Measurements from ENCODE around the gene NOTCH1.

NOTCH1 gene

DNA sequence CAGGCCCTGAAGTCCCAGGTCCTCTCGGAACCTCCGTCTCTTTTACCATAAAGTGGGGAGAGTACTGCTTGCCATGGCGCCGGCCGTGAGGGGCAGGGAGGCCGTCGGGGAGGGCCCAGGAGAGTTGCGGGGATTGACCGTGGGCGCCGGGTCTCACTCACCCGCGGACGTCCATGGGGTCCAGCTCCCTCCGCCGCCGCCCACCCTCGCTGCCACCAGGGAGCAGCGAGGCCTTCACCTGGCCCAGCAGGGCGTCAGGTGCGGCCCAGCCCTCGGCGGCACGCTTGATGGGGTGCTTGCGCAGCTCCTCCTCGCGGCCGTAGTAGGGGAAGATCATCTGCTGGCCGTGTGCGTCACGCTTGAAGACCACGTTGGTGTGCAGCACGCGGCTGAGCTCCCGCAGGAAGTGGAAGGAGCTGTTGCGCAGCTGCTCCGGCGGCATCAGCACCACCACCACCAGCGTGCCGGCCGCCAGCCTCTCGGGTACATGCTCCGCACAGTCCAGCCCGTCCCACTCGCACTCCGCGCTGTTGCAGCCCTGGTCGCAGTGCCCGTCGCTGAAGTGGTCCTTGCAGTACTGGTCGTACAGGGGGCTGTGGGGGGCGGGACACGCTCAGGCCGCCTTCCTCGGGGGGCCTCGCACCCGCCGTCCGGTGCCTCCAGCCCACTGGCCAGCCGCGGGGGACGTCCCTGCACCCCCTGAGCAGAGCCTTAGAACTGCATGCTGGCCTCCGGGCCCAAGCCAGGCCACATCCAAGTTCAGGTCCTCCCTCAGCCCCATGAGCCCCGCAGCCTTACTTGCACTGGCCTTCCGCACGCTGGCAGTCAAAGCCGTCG lies 41.1 kb downstream of the NOTCH1 start:
- no peak for TF ChIP-seq BACH2 (CRISPR knock-in tag; IDR thresholded peaks at IDR 0.05; ENCODE audit: borderline replicate concordance)
- TF ChIP-seq, protein P1, sequence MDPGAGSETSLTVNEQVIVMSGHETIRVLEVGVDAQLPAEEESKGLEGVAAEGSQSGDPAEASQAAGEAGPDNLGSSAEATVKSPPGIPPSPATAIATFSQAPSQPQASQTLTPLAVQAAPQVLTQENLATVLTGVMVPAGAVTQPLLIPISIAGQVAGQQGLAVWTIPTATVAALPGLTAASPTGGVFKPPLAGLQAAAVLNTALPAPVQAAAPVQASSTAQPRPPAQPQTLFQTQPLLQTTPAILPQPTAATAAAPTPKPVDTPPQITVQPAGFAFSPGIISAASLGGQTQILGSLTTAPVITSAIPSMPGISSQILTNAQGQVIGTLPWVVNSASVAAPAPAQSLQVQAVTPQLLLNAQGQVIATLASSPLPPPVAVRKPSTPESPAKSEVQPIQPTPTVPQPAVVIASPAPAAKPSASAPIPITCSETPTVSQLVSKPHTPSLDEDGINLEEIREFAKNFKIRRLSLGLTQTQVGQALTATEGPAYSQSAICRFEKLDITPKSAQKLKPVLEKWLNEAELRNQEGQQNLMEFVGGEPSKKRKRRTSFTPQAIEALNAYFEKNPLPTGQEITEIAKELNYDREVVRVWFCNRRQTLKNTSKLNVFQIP (CRISPR knock-in tag; IDR thresholded peaks at IDR 0.05; ENCODE audit: borderline replicate concordance, low read depth): no peak
- TF ChIP-seq TOX (CRISPR knock-in tag; IDR thresholded peaks at IDR 0.05; ENCODE audit: borderline replicate concordance): no peak
- TF ChIP-seq ZNF70 (CRISPR knock-in tag; IDR thresholded peaks at IDR 0.05): no peak
- no peak for ATAC-seq

DNA sequence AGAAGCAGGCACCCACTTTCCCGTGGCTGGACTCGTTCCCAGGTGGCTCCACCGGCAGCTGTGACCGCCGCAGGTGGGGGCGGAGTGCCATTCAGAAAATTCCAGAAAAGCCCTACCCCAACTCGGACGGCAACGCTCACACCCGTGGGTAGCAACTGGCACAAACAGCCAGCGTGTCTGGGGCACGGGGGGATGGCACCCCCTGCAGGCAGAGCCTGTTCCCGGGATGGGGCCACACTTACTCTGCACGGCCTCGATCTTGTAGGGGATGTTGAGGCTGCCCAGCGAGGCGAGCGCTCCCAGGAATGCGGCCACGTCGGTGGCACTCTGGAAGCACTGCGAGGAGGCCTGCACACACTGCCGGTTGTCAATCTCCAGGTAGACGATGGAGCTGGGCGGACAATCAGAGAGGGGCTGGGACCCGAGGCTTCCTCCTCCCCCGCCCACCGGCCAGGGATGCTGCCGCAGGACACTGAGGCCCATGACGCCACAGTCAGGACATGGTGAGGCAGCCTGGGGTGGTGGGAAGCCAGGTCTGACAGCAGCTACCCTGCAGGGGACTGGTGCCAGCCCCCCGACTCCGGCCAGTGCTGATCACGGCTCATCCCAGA lies 42.8 kb downstream of the NOTCH1 start:
- ATAC-seq: no peak
- no peak for TF ChIP-seq ZNF70 (CRISPR knock-in tag; IDR thresholded peaks at IDR 0.05)
- TF ChIP-seq, protein P2, sequence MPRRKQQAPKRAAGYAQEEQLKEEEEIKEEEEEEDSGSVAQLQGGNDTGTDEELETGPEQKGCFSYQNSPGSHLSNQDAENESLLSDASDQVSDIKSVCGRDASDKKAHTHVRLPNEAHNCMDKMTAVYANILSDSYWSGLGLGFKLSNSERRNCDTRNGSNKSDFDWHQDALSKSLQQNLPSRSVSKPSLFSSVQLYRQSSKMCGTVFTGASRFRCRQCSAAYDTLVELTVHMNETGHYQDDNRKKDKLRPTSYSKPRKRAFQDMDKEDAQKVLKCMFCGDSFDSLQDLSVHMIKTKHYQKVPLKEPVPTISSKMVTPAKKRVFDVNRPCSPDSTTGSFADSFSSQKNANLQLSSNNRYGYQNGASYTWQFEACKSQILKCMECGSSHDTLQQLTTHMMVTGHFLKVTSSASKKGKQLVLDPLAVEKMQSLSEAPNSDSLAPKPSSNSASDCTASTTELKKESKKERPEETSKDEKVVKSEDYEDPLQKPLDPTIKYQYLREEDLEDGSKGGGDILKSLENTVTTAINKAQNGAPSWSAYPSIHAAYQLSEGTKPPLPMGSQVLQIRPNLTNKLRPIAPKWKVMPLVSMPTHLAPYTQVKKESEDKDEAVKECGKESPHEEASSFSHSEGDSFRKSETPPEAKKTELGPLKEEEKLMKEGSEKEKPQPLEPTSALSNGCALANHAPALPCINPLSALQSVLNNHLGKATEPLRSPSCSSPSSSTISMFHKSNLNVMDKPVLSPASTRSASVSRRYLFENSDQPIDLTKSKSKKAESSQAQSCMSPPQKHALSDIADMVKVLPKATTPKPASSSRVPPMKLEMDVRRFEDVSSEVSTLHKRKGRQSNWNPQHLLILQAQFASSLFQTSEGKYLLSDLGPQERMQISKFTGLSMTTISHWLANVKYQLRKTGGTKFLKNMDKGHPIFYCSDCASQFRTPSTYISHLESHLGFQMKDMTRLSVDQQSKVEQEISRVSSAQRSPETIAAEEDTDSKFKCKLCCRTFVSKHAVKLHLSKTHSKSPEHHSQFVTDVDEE (CRISPR knock-in tag; IDR thresholded peaks at IDR 0.05): no peak
- TF ChIP-seq ZNF565 (CRISPR knock-in tag; conservative IDR thresholded peaks at IDR 0.05; ENCODE audit: low read depth): no peak
- TF ChIP-seq ZFP30 (CRISPR knock-in tag; IDR thresholded peaks at IDR 0.05): no peak
- no peak for TF ChIP-seq PPARA (CRISPR knock-in tag; IDR thresholded peaks at IDR 0.05; ENCODE audit: borderline replicate concordance)
- TF ChIP-seq BACH2 (CRISPR knock-in tag; IDR thresholded peaks at IDR 0.05; ENCODE audit: borderline replicate concordance): no peak
- TF ChIP-seq ESRRG (CRISPR knock-in tag; IDR thresholded peaks at IDR 0.05): no peak
- no peak for TF ChIP-seq ISL1 (CRISPR knock-in tag; IDR thresholded peaks at IDR 0.05)
- TF ChIP-seq, protein P3, sequence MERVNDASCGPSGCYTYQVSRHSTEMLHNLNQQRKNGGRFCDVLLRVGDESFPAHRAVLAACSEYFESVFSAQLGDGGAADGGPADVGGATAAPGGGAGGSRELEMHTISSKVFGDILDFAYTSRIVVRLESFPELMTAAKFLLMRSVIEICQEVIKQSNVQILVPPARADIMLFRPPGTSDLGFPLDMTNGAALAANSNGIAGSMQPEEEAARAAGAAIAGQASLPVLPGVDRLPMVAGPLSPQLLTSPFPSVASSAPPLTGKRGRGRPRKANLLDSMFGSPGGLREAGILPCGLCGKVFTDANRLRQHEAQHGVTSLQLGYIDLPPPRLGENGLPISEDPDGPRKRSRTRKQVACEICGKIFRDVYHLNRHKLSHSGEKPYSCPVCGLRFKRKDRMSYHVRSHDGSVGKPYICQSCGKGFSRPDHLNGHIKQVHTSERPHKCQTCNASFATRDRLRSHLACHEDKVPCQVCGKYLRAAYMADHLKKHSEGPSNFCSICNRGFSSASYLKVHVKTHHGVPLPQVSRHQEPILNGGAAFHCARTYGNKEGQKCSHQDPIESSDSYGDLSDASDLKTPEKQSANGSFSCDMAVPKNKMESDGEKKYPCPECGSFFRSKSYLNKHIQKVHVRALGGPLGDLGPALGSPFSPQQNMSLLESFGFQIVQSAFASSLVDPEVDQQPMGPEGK (CRISPR knock-in tag; IDR thresholded peaks at IDR 0.05; ENCODE audit: borderline replicate concordance): no peak
- no peak for TF ChIP-seq ARNTL (CRISPR knock-in tag; IDR thresholded peaks at IDR 0.05; ENCODE audit: borderline replicate concordance, low read depth)
- TF ChIP-seq, protein P4, sequence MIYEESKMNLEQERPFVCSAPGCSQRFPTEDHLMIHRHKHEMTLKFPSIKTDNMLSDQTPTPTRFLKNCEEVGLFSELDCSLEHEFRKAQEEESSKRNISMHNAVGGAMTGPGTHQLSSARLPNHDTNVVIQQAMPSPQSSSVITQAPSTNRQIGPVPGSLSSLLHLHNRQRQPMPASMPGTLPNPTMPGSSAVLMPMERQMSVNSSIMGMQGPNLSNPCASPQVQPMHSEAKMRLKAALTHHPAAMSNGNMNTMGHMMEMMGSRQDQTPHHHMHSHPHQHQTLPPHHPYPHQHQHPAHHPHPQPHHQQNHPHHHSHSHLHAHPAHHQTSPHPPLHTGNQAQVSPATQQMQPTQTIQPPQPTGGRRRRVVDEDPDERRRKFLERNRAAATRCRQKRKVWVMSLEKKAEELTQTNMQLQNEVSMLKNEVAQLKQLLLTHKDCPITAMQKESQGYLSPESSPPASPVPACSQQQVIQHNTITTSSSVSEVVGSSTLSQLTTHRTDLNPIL (CRISPR knock-in tag; IDR thresholded peaks at IDR 0.05; ENCODE audit: low read depth): no peak

DNA sequence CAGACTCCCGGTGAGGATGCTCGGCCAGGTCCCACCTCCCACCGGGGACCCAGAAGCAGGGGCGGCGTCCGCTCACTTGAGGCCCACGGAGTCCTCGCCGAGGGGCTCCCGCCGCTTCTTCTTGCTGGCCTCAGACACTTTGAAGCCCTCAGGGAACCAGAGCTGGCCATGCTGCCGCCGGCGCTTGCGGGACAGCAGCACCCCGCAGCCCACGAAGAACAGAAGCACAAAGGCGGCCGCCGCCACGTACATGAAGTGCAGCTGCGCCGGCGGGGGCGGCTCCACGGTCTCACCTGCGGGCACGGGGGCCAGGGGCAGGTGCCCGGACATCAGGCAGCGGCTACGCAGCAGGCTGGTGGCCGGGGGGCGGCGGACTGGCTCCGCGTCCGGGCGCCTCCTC lies 43.7 kb downstream of the NOTCH1 start:
- TF ChIP-seq ZFP30 (CRISPR knock-in tag; IDR thresholded peaks at IDR 0.05) (no peak), GLIS3 (CRISPR knock-in tag; IDR thresholded peaks at IDR 0.05) (no peak), RARB (CRISPR knock-in tag; IDR thresholded peaks at IDR 0.05) (no peak), ZNF70 (CRISPR knock-in tag; IDR thresholded peaks at IDR 0.05) (no peak), TOX (CRISPR knock-in tag; IDR thresholded peaks at IDR 0.05; ENCODE audit: borderline replicate concordance) (no peak), CSDC2 (CRISPR knock-in tag; IDR thresholded peaks at IDR 0.05) (no peak), ZNF565 (CRISPR knock-in tag; conservative IDR thresholded peaks at IDR 0.05; ENCODE audit: low read depth) (no peak), ZFP3 (CRISPR knock-in tag; IDR thresholded peaks at IDR 0.05) (no peak), ZNF8 (CRISPR knock-in tag; IDR thresholded peaks at IDR 0.05) (no peak)
- TF ChIP-seq, protein P1 (CRISPR knock-in tag; IDR thresholded peaks at IDR 0.05; ENCODE audit: borderline replicate concordance, low read depth): no peak
- ATAC-seq: no peak

Measured in SK-N-SH treated with all-trans-retinoic acid at 6 μM for 48 hours (cell line).